Measurements from ENCODE around the gene SCN4B.

SCN4B gene

GRCh38 chr11:118128721-118129470 is 23.7 kb downstream of the SCN4B start:
- peak; percentile 79 to 87 (median 81) for DNase-seq

- no peak for DNase-seq
Observed at GRCh38 chr11:118128310-118128709, 24.3 kb downstream of the SCN4B start.

GRCh38 chr11:118126082-118126838 is 26.4 kb downstream of the SCN4B start:
- DNase-seq, result no peak

- no peak for DNase-seq
Observed at GRCh38 chr11:118124929-118125535, 27.6 kb downstream of the SCN4B start.

- no peak for DNase-seq
Observed at GRCh38 chr11:118120793-118121192, 31.8 kb downstream of the SCN4B start.

- no peak for DNase-seq
Observed at GRCh38 chr11:118117790-118118601, 34.6 kb downstream of the SCN4B start.

GRCh38 chr11:118115048-118115447 is 37.6 kb downstream of the SCN4B start:
- no peak for DNase-seq

- DNase-seq, result no peak
Observed at GRCh38 chr11:118114266-118114665, 38.4 kb downstream of the SCN4B start.

- DNase-seq, result no peak
Observed at GRCh38 chr11:118112711-118113430, 39.8 kb downstream of the SCN4B start.

GRCh38 chr11:118111744-118112035 is 40.9 kb downstream of the SCN4B start:
- no peak for DNase-seq

- peak; percentile 22 to 36 (median 25) for DNase-seq
Observed at GRCh38 chr11:118111019-118111743, 41.4 kb downstream of the SCN4B start.

GRCh38 chr11:118109231-118109630 is 43.4 kb downstream of the SCN4B start:
- DNase-seq, result no peak

- DNase-seq, result no peak
Observed at GRCh38 chr11:118108513-118108912, 44.1 kb downstream of the SCN4B start.

GRCh38 chr11:118106789-118107335 is 45.8 kb downstream of the SCN4B start:
- DNase-seq, result no peak

GRCh38 chr11:118105657-118106305 is 46.8 kb downstream of the SCN4B start:
- DNase-seq, result no peak

- no peak for DNase-seq
Observed at GRCh38 chr11:118104491-118104890, 48.1 kb downstream of the SCN4B start.

GRCh38 chr11:118102721-118103261 is 49.8 kb downstream of the SCN4B start:
- peak in 2 of 3 donors; percentile 13 to 41 for DNase-seq

- DNase-seq, result no peak
Observed at GRCh38 chr11:118100691-118101232, 51.9 kb downstream of the SCN4B start.

- no peak for DNase-seq
Observed at GRCh38 chr11:118099838-118100556, 52.6 kb downstream of the SCN4B start.

All from suppressor macrophage treated with lipopolysaccharide for 1 hour (primary cell).